A549 (cell line): Measurements from ENCODE around the gene CST1.
"Not testable (repeated sequence)": the region's sequence is repeated elsewhere in the genome, so short reads cannot be mapped to it uniquely, and the experiment has no call there.

Source experiments
- CTCF ChIP-seq: fragments of >200 bp; sonication (Bioruptor Twin); formaldehyde crosslinking; IDR thresholded peaks from 3 replicates; pipeline ENCODE4 v1.5.1; 2016
- RNF2 ChIP-seq: fragments of 200-600 bp; sonication (generic); IDR thresholded peaks from 2 replicates; pipeline ENCODE4 v1.6.1; 2016; ENCODE audit warnings: low read depth, mild to moderate bottlenecking, antibody characterized with exemption, moderate library complexity, borderline replicate concordance

- TF ChIP-seq CTCF, RNF2: not testable (repeated sequence)
Measured at GRCh38 chr20:23747092-23747491, 3.6 kb downstream of the CST1 start.
